GM12878 (cell line): ENCODE results near the gene KIFC1. TPM values are rescaled to one million over a fixed set of nuclear protein-coding genes. Genes with fewer than 3 reads are reported as not detected.

ENCODE experiments used
- ATAC-seq: fragments of 200-7000 bp; cut with Tn5 transposase; 3 replicates; pipeline ENCODE4 v1.9.1; 2020; ENCODE audit warnings: mild to moderate bottlenecking, moderate library complexity
- BruUV-seq: library from RNA; stranded (reverse); fragments of 400-500 nt; replicated peaks from 2 replicates; lab custom pipeline; 2021; lab: Mats Ljungman, UMichigan
- CTCF ChIA-PET: fragments of 300-600 bp; sonication (Branson Sonifier 250); formaldehyde crosslinking; extraction: SDS; loops from one replicate; lab custom pipeline; 2021; ENCODE audit warnings: inconsistent platforms; lab: Yijun Ruan, JAX
- POLR2A ChIA-PET: fragments of 350-600 bp; formaldehyde crosslinking; extraction: SDS; loops from one replicate; lab custom pipeline; 2021; ENCODE audit warnings: inconsistent platforms; lab: Charles Lee
- RAD21 ChIA-PET: fragments of 300-600 bp; sonication (Branson Sonifier 250); formaldehyde crosslinking; loops from one replicate; lab custom pipeline; 2023; ENCODE audit warnings: antibody characterized with exemption; ENCODE audit not compliant: unreplicated experiment; lab: Charles Lee
- SMC1A ChIA-PET: fragments of 300-600 bp; sonication (Branson Sonifier 250); formaldehyde crosslinking; loops from one replicate; lab custom pipeline; 2023; ENCODE audit not compliant: unreplicated experiment, uncharacterized antibody; lab: Charles Lee
- DNase-seq: peaks from one replicate; pipeline ENCODE4 v3.0.0-alpha.2; 2011; ENCODE audit warnings: low read depth, low spot score
- FAIRE-seq: peaks from 3 replicates; lab custom pipeline; 2011; peaks lifted over from hg19 to GRCh38; lab: Jason Lieb, UNC
- H2AFZ ChIP-seq: 2 replicates; pipeline ENCODE4 v1.6.0; 2011; ENCODE audit warnings: low read depth, low read length, control low read depth; ENCODE audit not compliant: control insufficient read depth
- H3K27ac ChIP-seq: 2 replicates; pipeline ENCODE4 v1.5.1; 2011; ENCODE audit warnings: control low read depth; ENCODE audit not compliant: control insufficient read depth, insufficient read depth
- H3K27me3 ChIP-seq, 2 experiments: replicated peaks in 1 of 2; 2 replicates each; pipeline versions ENCODE4 v1.6.0 to v1.6.1; 2011; ENCODE audit warnings: low read length in 1 of 2; ENCODE audit not compliant: control insufficient read depth in 2 of 2, insufficient read depth in 2 of 2
- H3K36me3 ChIP-seq, 2 experiments: 2 replicates each; pipeline ENCODE4 v1.5.1; 2011; ENCODE audit warnings: low read length in 1 of 2; ENCODE audit not compliant: control insufficient read depth in 2 of 2, insufficient read depth in 2 of 2
- H3K4me1 ChIP-seq: 2 replicates; pipeline ENCODE4 v1.6.1; 2011; ENCODE audit warnings: mild to moderate bottlenecking, low read length, moderate library complexity, mixed read lengths; ENCODE audit not compliant: control insufficient read depth, insufficient read depth
- H3K4me2 ChIP-seq: 2 replicates; pipeline ENCODE4 v1.6.0; 2011; ENCODE audit warnings: control low read depth; ENCODE audit not compliant: control insufficient read depth, insufficient read depth
- H3K4me3 ChIP-seq: fragments of 200-600 bp; sonication (generic); 2 replicates; pipeline ENCODE4 v1.5.1; 2016
- H3K79me2 ChIP-seq: 2 replicates; pipeline ENCODE4 v1.6.0; 2011; ENCODE audit warnings: low read length; ENCODE audit not compliant: control insufficient read depth, insufficient read depth
- H3K9ac ChIP-seq: 2 replicates; pipeline ENCODE4 v1.8.0; 2011; ENCODE audit warnings: low read length, control low read depth, mixed read lengths; ENCODE audit not compliant: control insufficient read depth, insufficient read depth
- H3K9me3 ChIP-seq: replicated peaks from 3 replicates; pipeline ENCODE4 v1.5.1; 2011; ENCODE audit warnings: mild to moderate bottlenecking, low read length; ENCODE audit not compliant: control insufficient read depth, insufficient read depth
- H4K20me1 ChIP-seq: 2 replicates; pipeline ENCODE4 v1.6.0; 2011; ENCODE audit not compliant: control insufficient read depth, insufficient read depth
- ATF7 ChIP-seq: fragments of 450-650 bp; IDR thresholded peaks from 2 replicates; pipeline ENCODE4 v1.6.1; 2016; ENCODE audit warnings: low read depth, mild to moderate bottlenecking
- BACH1 ChIP-seq: fragments of 450-650 bp; IDR thresholded peaks from 2 replicates; pipeline ENCODE4 v1.6.1; 2017; ENCODE audit warnings: mild to moderate bottlenecking, borderline replicate concordance
- BCL11A ChIP-seq: IDR thresholded peaks from 2 replicates; pipeline ENCODE4 v1.6.1; 2011; ENCODE audit warnings: low read depth, low read length
- BRCA1 ChIP-seq: IDR thresholded peaks from 2 replicates; pipeline ENCODE4 v1.6.1; 2011; ENCODE audit warnings: low read depth, low read length, improper control_type of control experiment
- EP300 ChIP-seq, 2 experiments: fragments of 150-350 bp in 1 of 2; IDR thresholded peaks; 2 replicates each; pipeline ENCODE4 v1.6.1; 2011 to 2012; ENCODE audit warnings: low read depth in 2 of 2, low read length in 2 of 2, borderline replicate concordance in 1 of 2, improper control_type of control experiment in 1 of 2, inconsistent platforms in 1 of 2; ENCODE audit not compliant: control insufficient read depth in 1 of 2
- MTA3 ChIP-seq: IDR thresholded peaks from 2 replicates; pipeline ENCODE4 v1.6.1; 2012; ENCODE audit warnings: low read length, inconsistent platforms, borderline replicate concordance
- MYB ChIP-seq: fragments of 150-350 bp; IDR thresholded peaks from 2 replicates; pipeline ENCODE4 v1.6.1; 2014; ENCODE audit warnings: mild to moderate bottlenecking, low read depth, low read length, borderline replicate concordance
- RB1 ChIP-seq: fragments of 450-650 bp; formaldehyde crosslinking; IDR thresholded peaks from 2 replicates; pipeline ENCODE4 v1.6.1; 2017; ENCODE audit warnings: mild to moderate bottlenecking, borderline replicate concordance
- RBBP5 ChIP-seq: fragments of 200-600 bp; sonication (generic); conservative IDR thresholded peaks from 2 replicates; pipeline ENCODE4 v1.6.1; 2016
- RCOR1 ChIP-seq: conservative IDR thresholded peaks from 2 replicates; pipeline ENCODE4 v1.6.1; 2012; ENCODE audit warnings: low read depth, low read length, improper control_type of control experiment
- WGBS: methylation state at CpG from one replicate; pipeline ENCODE4 v1.1.6; 2016; ENCODE audit warnings: low lambda C conversion rate; ENCODE audit not compliant: insufficient replicate concordance, insufficient coverage; ENCODE audit errors: missing lambda C conversion rate; 5-methylcytosine and 5-hydroxymethylcytosine counted together
- in situ Hi-C: fragments of 300-500 bp; cut with MboI; formaldehyde crosslinking; loops from 9 replicates; pipeline ENCODE4 v1.14.3; 2018; ENCODE audit warnings: mixed read lengths
- intact Hi-C: fragments of 100-400 bp; cut with micrococcal nuclease; formaldehyde crosslinking; loops from one replicate; pipeline ENCODE4 v1.14.2; 2022; ENCODE audit not compliant: unreplicated experiment
- polyA plus RNA-seq, 11 experiments: library from polyadenylated mRNA; depleted of rRNA in 4 of 11; unstranded in 6 of 11; stranded (reverse) in 5 of 11; fragments of >200 nt; fragmentation: Nextera tagmentation in 4 of 11; fragmentation: Illumina TruSeq in 1 of 11; extraction: Ambion mirVana in 4 of 11; extraction: Trizol in 1 of 11; gene quantifications; 1 replicate in 1 of 11; 2 replicates in 10 of 11; pipeline versions ENCODE4 v1.2.1 to v1.2.3, GENCODE V29; 2011 to 2016; ENCODE audit warnings: inconsistent platforms in 2 of 11, missing spikeins in 2 of 11, low read depth in 1 of 11
- total RNA-seq, 4 experiments: library from RNA; depleted of rRNA in 3 of 4; stranded (reverse); fragments of >200 nt in 3 of 4; fragmentation: Illumina TruSeq in 1 of 4; extraction: Trizol in 1 of 4; gene quantifications; 2 replicates each; pipeline versions ENCODE4 v1.2.1 to v1.2.3, GENCODE V29; 2013 to 2021
- TF ChIP-seq, protein P1 (sequence below): fragments of 450-650 bp; IDR thresholded peaks from 2 replicates; pipeline ENCODE4 v1.6.1; 2016; ENCODE audit warnings: mild to moderate bottlenecking
- TF ChIP-seq, protein P2 (sequence below): fragments of 450-650 bp; IDR thresholded peaks from 2 replicates; pipeline ENCODE4 v1.6.1; 2017; ENCODE audit warnings: mild to moderate bottlenecking, moderate library complexity
- TF ChIP-seq, protein P3 (sequence below): fragments of 150-350 bp; IDR thresholded peaks from 2 replicates; pipeline ENCODE4 v1.6.1; 2016; ENCODE audit warnings: low read depth, low read length

KIFC1 gene
- total and polyA plus RNA-seq, 10 of the 15 experiments (the other 5 are each of a cell fraction or from before 2014, with no cell fraction given): 1.8 to 87.4 (median 54.4) TPM

DNA sequence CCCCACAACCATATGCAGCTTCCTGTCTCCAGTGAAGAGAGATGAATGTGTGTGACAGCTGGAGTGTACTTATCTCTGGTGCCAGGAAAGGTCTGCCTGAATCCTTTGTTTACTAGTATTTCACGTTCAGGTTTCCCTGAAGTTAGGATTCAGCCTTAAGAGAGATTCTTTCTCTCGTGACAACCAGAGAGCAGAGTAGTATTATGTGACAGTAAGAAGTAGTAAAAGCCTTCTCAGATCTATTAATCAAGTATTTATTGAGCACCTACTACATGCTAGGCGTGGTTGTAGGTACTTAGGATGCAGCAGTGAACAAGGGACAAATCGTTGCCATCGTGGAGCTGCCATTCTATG is 949 bp downstream of the KIFC1 start:
- Histone ChIP-seq H3K27me3 (no peaks in the 10 kb centered on the region), H2AFZ (peak overlapping the region; percentile 42)
- DNase-seq: no peak

More for the DNA sequence above, 949 bp downstream of the KIFC1 start:
- Histone ChIP-seq H4K20me1 (no peaks in the 10 kb centered on the region), H3K79me2 (peaks cover 54% of the 10 kb centered on the region), H3K36me3 (peaks cover 0 to 2% of the 10 kb centered on the region in 2 experiments; a peak in 1 of 4 replicates), H3K4me2 (peak overlapping the region; percentile 97), H3K27ac (peak overlapping the region; percentile 91), H3K9ac (peak overlapping the region; percentile 94), H3K4me1 (peaks cover 6% of the 10 kb centered on the region), H3K9me3 (no peaks in the 10 kb centered on the region), H3K4me3 (peak overlapping the region; percentile 74)
- in situ Hi-C loops (no loop called here), intact Hi-C loops (loop anchor here (5.0 kb wide), 1 partner anchor 115 kb away; the partner anchor contains the start of gene B3GALT4)
- POLR2A ChIA-PET: interaction anchor here (0.6 to 1.1 kb wide), 3 partner anchors 26 to 103 kb away, joined by 3 to 4 read pairs (median 4); partner anchors contain the start of gene SYNGAP1
- BruUV-seq: TSS peak; percentile 76
- RAD21 ChIA-PET: interaction anchor here (1.3 to 2.4 kb wide), 2 partner anchors 34 to 62 kb away, joined by 3 to 7 read pairs; partner anchors contain the start of gene ZBTB9
- FAIRE-seq (no peak), ATAC-seq (peak; percentile 5; the same call in 2 of the 3 replicates)
- SMC1A ChIA-PET: interaction anchor here (1.6 kb wide), 1 partner anchor 115 kb away, joined by 3 read pairs; the partner anchor contains the start of gene B3GALT4
- CTCF ChIA-PET: no interaction called here
- TF ChIP-seq EP300 (IDR thresholded peaks at IDR 0.05; ENCODE audit: borderline replicate concordance in 1 of 2, control insufficient read depth in 1 of 2, low read depth in 2 of 2, low read length in 2 of 2) (no peak), ATF7 (no peak), MTA3 (no peak), BRCA1 (no peak), BACH1 (no peak), BCL11A (no peak), RCOR1 (no peak), RBBP5 (no peak), RB1 (no peak), MYB (no peak)
- TF ChIP-seq, protein P1, sequence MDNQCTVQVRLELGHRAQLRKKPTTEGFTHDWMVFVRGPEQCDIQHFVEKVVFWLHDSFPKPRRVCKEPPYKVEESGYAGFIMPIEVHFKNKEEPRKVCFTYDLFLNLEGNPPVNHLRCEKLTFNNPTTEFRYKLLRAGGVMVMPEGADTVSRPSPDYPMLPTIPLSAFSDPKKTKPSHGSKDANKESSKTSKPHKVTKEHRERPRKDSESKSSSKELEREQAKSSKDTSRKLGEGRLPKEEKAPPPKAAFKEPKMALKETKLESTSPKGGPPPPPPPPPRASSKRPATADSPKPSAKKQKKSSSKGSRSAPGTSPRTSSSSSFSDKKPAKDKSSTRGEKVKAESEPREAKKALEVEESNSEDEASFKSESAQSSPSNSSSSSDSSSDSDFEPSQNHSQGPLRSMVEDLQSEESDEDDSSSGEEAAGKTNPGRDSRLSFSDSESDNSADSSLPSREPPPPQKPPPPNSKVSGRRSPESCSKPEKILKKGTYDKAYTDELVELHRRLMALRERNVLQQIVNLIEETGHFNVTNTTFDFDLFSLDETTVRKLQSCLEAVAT: no peak
- TF ChIP-seq, protein P2, sequence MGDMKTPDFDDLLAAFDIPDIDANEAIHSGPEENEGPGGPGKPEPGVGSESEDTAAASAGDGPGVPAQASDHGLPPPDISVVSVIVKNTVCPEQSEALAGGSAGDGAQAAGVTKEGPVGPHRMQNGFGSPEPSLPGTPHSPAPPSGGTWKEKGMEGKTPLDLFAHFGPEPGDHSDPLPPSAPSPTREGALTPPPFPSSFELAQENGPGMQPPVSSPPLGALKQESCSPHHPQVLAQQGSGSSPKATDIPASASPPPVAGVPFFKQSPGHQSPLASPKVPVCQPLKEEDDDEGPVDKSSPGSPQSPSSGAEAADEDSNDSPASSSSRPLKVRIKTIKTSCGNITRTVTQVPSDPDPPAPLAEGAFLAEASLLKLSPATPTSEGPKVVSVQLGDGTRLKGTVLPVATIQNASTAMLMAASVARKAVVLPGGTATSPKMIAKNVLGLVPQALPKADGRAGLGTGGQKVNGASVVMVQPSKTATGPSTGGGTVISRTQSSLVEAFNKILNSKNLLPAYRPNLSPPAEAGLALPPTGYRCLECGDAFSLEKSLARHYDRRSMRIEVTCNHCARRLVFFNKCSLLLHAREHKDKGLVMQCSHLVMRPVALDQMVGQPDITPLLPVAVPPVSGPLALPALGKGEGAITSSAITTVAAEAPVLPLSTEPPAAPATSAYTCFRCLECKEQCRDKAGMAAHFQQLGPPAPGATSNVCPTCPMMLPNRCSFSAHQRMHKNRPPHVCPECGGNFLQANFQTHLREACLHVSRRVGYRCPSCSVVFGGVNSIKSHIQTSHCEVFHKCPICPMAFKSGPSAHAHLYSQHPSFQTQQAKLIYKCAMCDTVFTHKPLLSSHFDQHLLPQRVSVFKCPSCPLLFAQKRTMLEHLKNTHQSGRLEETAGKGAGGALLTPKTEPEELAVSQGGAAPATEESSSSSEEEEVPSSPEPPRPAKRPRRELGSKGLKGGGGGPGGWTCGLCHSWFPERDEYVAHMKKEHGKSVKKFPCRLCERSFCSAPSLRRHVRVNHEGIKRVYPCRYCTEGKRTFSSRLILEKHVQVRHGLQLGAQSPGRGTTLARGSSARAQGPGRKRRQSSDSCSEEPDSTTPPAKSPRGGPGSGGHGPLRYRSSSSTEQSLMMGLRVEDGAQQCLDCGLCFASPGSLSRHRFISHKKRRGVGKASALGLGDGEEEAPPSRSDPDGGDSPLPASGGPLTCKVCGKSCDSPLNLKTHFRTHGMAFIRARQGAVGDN: no peak
- TF ChIP-seq, protein P3, sequence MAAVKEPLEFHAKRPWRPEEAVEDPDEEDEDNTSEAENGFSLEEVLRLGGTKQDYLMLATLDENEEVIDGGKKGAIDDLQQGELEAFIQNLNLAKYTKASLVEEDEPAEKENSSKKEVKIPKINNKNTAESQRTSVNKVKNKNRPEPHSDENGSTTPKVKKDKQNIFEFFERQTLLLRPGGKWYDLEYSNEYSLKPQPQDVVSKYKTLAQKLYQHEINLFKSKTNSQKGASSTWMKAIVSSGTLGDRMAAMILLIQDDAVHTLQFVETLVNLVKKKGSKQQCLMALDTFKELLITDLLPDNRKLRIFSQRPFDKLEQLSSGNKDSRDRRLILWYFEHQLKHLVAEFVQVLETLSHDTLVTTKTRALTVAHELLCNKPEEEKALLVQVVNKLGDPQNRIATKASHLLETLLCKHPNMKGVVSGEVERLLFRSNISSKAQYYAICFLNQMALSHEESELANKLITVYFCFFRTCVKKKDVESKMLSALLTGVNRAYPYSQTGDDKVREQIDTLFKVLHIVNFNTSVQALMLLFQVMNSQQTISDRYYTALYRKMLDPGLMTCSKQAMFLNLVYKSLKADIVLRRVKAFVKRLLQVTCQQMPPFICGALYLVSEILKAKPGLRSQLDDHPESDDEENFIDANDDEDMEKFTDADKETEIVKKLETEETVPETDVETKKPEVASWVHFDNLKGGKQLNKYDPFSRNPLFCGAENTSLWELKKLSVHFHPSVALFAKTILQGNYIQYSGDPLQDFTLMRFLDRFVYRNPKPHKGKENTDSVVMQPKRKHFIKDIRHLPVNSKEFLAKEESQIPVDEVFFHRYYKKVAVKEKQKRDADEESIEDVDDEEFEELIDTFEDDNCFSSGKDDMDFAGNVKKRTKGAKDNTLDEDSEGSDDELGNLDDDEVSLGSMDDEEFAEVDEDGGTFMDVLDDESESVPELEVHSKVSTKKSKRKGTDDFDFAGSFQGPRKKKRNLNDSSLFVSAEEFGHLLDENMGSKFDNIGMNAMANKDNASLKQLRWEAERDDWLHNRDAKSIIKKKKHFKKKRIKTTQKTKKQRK: no peak
- 2% methylated on average over 5 of the region's 5 CpGs for WGBS
